HG03066 (cell line): ENCODE results near the gene DCUN1D2.
A peak's percentile ranks its signal among the peaks of the same experiment; 100 is the strongest.
"Not testable (repeated sequence)": the region's sequence is repeated elsewhere in the genome, so short reads cannot be mapped to it uniquely, and the experiment has no call there.

Experiments used
- ATAC-seq: cut with Tn5 transposase; IDR thresholded peaks from one replicate; pipeline ENCODE4 v1.9.1; 2021; ENCODE audit warnings: low read depth; ENCODE audit not compliant: unreplicated experiment

DCUN1D2 gene

DNA sequence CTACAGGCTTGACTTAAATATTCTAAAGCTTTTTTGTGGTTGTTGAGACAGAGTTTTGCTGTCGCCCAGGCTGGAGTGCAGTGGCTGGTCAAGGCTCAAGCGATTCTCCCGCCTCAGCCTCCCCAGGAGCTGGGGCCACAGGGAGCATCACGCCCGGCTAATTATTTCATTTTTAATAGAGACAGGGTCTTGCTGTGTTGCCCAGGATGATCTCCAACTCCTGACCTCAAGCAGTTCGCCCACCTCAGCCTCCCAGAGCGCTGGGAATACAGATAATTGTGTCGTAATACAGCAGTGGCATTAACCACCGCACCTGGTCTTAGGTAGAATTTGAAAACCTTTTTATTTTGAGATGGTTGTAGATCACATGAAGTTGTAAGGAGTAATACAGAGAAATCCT, 1.5 kb upstream of the DCUN1D2 start:
- ATAC-seq = no peak

DNA sequence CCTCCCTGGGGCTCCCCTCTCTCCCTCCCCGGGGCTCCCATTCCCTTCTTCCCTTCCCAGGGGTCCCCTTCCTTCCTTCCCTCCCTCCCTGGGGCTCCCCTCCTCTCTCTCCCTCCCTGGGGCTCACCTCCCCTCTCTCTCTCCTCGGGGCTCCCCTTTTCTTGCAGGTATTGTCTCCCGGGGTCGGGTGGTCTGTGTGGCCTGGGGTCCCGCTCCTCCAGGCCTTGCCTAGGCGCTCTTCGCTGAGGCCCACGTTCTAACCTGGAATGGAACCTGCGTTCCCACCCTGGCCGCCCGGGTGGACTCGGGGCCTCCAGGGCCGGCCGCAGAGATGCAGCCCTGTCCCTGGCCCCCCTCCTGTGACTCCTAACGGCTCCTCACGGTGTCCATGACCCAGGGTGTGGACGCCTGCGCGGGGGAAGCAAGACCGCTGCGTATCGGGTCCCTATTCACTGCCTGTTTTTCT, 940 bp upstream of the DCUN1D2 start:
- ATAC-seq = no peak

GRCh38 chr13:113489549-113490495, 689 bp downstream of the DCUN1D2 start:
- peak; percentile 15 for ATAC-seq

GRCh38 chr13:113489171-113489548, 1.4 kb downstream of the DCUN1D2 start:
- ATAC-seq = no peak

DNA sequence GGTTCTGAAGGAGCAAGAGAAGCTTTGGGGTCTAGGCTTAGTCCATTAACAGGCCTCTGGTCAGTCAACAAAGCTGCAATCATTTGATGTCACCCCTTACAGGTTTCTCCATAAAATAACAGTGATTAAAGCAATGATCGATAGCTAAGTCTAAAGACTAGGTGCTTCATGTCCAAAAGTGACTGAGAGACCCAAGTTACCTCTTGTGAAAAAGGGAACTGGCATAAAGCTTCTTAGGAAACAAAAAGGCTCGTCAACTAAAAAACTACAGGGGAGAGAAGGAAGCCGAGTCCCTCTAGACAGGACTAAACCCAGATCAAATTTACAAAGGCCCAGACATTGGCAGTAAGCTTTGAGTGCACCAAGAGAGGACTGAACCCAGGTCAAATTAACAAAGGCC, 2.2 kb downstream of the DCUN1D2 start:
- ATAC-seq = no peak

- no peak for ATAC-seq
These were observed 3.8 kb downstream of the DCUN1D2 start for GRCh38 chr13:113486698-113487097.

DNA sequence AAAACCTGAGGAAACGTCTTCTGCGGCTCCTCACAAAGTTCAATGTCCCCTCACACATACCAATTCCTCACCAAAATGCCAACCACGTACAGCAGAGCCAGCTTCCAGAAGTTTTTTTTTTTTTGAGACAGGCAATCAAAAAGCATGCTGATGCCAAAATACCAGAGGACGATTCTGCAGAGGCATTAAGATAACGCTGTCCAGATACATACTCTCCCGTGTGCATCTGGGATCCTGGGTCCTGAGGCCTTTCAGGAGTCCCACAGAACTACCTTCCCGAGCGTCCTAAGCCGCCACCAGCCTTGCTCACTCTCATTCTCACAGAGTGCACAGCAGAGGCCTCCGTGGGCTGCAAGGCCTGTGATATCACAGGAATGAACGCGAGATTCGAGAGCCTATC, 5.0 kb downstream of the DCUN1D2 start:
- ATAC-seq = no peak

DNA sequence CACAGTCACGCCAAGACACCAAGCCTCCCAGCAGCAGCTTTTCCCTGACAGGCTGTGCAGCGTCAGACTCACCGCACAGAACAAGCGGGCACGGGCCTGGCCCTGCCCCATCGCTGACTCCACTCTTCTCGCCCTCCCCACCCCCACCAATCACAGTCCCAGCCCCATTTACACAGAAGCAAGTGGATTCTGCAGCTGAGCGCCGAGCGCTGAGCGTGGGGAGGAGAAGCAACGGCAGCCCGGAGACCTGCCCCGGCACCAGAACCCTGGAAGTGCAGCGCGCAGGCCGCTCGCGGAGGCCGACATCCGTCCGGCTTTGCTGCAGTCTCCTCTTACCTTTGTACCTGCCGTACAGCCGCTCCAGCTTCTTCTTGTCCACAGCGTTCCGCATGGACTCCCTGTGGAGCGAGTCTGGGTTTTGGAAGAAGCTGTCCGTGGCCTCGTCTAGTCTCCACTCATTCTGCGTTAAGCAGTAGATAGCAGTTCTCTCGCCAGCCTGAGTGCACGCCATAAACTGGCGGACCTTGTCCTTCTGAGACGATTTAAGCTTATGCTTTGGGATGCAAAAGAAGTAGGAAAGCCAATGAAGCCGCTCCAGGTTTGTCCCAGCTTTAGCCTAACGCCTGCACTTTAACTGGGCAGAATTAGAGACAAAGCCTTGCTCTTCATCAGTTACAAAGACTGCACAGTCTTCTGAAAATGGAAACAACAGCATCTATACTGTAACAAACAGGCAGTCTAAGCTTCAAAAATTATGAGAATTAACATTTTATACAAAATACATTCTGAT, 6.8 kb downstream of the DCUN1D2 start:
- no peak for ATAC-seq

DNA sequence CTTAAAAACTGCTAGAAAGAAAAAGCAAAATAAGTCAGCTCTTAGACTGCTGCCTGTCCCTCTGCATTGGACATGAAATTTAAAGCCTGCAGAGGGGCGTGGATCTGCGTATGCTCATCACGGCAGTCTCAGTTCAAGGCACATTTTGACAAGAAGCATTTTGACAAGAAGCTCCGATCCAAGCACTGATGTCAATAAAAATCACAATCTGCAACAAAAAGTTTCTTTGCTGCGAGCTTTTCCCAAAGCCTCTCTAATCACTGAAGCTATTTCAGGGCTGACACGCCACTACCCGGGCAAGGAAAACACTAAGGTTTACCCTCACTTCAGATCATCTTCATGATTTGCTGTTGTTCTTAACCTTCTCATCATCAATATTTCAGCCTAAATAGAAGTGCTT, 7.4 kb downstream of the DCUN1D2 start:
- no peak for ATAC-seq

DNA sequence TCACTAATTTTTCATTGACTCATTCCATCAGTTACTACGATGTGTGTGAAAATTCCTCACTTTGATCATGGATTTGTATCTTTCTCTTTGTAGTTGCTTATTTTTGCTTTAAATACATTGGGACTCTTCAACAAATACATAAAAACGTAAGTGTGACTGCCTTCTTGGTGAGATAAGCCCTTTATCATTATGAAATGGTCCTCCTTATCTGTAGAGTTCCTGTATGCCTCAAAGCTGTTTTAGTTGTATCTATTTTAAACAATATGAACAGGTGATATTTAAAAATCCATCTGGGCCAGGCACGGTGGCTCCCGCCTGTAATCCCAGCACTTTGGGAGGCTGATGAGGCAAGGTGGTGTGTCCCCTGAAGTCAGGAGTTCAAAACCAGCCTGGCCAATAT, 11.3 kb downstream of the DCUN1D2 start:
- ATAC-seq = no peak

- ATAC-seq = no peak
These were observed 12.8 kb downstream of the DCUN1D2 start for GRCh38 chr13:113477724-113478123.

- no peak for ATAC-seq
These were observed 13.7 kb downstream of the DCUN1D2 start for GRCh38 chr13:113476811-113477210.

- ATAC-seq = no peak
These were observed 14.6 kb downstream of the DCUN1D2 start for GRCh38 chr13:113475911-113476310.

DNA sequence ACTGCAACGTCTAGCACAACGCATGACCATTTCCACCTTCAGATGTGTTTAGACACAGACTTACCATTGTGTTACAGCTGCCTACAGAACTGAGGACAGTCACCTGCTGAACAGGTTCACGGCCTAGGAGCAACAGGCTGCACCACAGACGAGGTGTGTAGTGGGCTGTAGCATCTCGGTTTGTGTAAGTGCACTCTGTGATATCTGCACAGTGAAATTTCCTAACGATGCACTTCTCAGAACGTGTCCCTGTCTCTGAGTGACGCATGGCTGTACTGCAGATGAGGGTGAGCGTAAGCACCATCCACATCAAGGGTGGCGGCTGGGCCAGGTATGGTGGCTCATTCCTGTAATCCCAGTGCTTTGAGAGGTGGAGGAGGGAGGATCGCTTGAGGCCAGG, 15.2 kb downstream of the DCUN1D2 start:
- no peak for ATAC-seq

DNA sequence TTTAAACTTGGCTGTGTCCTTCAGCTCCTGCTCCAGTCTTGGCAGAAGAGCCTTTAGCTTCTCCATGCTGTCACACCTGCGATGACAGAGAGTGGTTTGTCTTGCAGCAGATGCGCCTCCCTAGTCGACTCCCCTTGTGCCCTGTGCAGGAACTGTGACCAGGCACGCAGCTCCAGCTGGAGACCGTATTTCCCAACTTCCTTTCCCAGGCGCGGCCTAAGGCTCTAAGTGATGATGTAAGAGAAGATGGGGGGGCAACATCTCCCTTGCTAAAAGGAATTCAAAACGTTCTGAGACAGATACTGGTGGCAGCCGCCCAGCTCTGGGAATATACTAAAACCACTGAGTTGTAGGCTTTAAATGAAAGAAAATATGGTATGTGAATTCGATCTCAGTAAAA, 16.3 kb downstream of the DCUN1D2 start:
- ATAC-seq = no peak

GRCh38 chr13:113472355-113473025, 18.0 kb downstream of the DCUN1D2 start:
- no peak for ATAC-seq

GRCh38 chr13:113471844-113472243, 18.7 kb downstream of the DCUN1D2 start:
- no peak for ATAC-seq

- not testable (repeated sequence) for ATAC-seq
These were observed 19.8 kb downstream of the DCUN1D2 start for GRCh38 chr13:113470635-113471163.

- ATAC-seq = no peak
These were observed 20.4 kb downstream of the DCUN1D2 start for GRCh38 chr13:113470073-113470472.

GRCh38 chr13:113469582-113469981, 20.9 kb downstream of the DCUN1D2 start:
- ATAC-seq = no peak
